ENCODE data around the gene TDRD9.
A peak's percentile ranks its signal among the peaks of the same experiment; 100 is the strongest.

Gene TDRD9

GRCh38 chr14:104093366-104094055 lies 165.3 kb downstream of the TDRD9 start:
- DNase-seq = no peak

GRCh38 chr14:104094056-104094708 lies 165.9 kb downstream of the TDRD9 start:
- no peak for DNase-seq

- peak in 1 of 2 experiments; percentile 18 for DNase-seq
Measured at GRCh38 chr14:104094709-104095425, 166.6 kb downstream of the TDRD9 start.

- no peak for DNase-seq
Measured at GRCh38 chr14:104095426-104096310, 167.4 kb downstream of the TDRD9 start.

GRCh38 chr14:104096318-104096717 lies 168.1 kb downstream of the TDRD9 start:
- no peak for DNase-seq

GRCh38 chr14:104096751-104097700 lies 168.8 kb downstream of the TDRD9 start:
- no peak for DNase-seq

- no peak for DNase-seq
Measured at GRCh38 chr14:104098272-104099095, 170.2 kb downstream of the TDRD9 start.

- DNase-seq = no peak
Measured at GRCh38 chr14:104099096-104100041, 171.1 kb downstream of the TDRD9 start.

GRCh38 chr14:104100171-104101085 lies 172.2 kb downstream of the TDRD9 start:
- DNase-seq = no peak

GRCh38 chr14:104101086-104101621 lies 172.9 kb downstream of the TDRD9 start:
- DNase-seq = no peak

- no peak for DNase-seq
Measured at GRCh38 chr14:104101651-104102281, 173.5 kb downstream of the TDRD9 start.
